Amniotic epithelial cell (primary cell): ENCODE measurements around the gene CIDEC.
A peak's percentile ranks its signal among the peaks of the same experiment; 100 is the strongest.

Experiments used
- DNase-seq: peaks from one replicate; pipeline ENCODE4 v3.0.0-alpha.2; 2010; ENCODE audit warnings: low read depth

The CIDEC gene

DNA sequence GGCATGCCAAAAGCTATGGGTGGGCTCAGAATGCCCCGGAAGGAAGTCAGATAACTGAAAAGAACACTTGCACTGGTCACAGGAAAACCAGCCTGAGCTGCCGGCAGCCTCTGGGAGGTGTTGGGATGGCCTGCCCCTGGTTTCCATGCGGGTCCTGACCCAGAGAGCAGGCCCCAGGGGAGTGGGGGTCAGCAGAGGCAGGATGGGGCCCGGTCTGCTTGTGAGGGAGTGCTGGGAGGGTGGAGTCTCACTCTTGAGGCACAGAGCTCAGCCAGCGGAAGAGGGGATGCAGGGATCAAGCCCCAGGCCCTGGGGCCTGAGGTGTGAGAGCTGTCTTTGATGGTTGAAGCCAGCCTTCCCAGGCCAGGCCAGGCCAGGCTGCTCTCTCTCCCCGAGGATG lies 33.8 kb downstream of the CIDEC start:
- no peak for DNase-seq

DNA sequence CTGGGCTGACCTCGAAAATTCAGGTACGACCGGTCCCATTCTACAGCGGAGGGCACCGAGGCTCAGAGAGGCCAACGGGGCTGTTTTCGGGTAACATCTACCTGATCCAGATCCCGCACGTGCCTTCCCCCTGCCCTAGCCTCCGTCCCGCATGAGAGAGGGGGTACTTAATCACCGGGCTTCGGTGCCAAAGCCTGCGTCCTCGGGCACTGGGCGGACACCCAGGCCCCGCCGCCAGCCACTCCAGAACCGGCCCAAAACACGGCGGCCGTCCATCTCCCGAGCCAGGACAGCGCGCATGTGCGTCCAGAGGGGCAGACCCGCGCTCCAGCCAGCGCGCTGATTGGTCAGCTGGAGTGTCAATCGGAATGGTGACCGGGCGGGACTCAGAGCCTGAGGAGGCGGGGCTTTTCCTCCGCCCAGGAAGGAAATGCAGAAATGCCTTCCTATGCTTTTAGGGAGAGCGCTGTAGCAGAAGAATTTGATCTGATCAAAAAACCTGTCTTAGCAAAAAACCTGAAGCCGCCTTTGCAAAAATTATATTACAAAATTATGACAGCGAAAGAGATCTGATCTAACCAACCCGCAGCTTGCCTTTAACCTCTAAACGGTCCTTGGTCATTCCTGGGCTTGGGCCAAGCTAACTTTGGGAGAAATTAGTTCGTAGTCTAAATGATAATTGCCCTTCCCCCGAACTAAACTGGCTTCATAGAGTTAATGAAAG lies 36.2 kb downstream of the CIDEC start, which contains the start of gene RPUSD3:
RPUSD3 (minus strand) TSS at position 294 of the 724 bp plus-strand sequence; CDS start at position 276, 18 bp downstream.
- peak; percentile 88 for DNase-seq

GRCh38 chr3:9841015-9841414 lies 39.0 kb downstream of the CIDEC start:
- DNase-seq = no peak

DNA sequence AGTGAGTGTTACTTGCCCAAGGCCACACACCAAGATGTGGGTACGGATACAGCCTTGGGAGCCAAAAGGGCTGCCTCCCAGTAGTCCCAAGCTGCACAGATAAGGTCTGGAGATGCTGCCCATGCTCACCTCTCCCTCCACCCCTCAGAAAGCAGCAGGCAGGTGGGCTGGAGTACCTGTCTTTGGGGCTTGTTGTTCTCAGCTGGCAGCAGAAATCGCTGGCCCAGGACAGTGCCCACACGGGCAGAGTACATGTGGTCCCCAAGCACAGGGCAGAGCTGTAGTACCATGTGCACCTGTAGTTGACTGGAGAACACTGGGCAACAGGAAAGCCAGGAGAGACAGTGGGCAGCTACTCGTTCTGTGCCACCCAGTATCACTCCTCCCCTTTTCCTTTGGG lies 41.2 kb downstream of the CIDEC start:
- no peak for DNase-seq

DNA sequence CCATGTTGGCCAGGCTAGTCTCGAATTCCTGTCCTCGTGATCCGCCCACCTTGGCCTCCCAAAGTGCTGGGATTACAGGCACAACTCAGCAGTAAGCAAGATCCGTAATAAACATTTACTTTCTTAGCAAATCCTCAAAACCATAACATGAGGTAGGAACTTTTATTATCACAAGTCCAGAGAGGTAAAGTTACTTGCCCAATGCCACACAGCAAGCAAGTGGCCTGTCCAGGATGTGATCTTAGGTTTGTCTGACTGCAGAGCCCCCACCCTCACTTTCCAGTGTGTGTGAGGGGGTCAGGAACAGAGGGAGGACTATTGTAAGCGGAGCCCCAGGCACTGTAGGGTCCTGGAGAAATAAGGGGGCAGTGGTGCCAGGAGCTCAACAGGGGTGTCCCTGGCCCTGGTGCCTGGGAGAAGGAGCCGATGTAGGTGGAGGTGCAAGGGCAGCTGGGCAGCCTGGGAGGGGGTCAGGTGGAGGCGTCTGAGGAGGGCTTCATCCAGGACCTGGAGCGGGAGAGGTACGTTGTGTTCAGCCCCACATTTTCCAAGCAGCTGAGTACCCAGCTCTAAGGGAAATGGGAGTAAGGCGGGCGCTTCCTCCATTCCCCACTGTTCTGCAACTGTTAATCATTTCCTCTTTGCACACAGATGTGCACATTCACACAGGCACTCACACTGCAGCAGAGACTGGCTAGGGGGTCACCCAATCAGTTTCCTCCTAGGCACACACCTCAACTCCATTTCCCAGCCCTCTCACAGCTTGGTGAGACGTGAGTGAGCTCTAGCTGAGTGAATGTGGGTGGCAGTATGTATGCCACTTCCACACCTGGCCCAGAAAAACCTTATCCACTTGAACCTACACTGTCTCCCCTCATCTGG lies 42.1 kb downstream of the CIDEC start:
- no peak for DNase-seq

- DNase-seq = no peak
These were observed 45.3 kb downstream of the CIDEC start for GRCh38 chr3:9834520-9835380.

DNA sequence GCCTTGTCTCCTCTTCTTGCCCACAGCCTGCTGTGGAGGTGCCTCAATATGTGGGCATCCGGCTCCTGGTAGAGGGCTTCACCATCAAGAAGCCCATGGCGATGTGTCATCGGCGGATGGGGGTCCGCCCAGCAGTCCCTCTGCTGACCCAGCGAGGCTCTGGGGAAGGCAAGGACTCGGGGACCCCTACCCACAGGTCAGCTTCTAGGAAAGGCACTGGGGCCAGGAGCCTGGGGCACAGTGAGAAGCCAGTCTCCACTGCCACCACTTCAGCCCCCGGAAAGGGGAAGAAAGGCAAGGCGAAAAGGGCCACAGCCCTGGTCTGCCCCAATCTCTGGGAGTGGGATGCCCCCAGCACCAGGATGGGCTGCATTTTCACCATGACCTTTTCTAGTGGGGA lies 47.0 kb downstream of the CIDEC start:
- no peak for DNase-seq

- no peak for DNase-seq
These were observed 48.8 kb downstream of the CIDEC start for GRCh38 chr3:9831253-9831652.

GRCh38 chr3:9828801-9829755 lies 51.0 kb downstream of the CIDEC start:
- DNase-seq = no peak

DNA sequence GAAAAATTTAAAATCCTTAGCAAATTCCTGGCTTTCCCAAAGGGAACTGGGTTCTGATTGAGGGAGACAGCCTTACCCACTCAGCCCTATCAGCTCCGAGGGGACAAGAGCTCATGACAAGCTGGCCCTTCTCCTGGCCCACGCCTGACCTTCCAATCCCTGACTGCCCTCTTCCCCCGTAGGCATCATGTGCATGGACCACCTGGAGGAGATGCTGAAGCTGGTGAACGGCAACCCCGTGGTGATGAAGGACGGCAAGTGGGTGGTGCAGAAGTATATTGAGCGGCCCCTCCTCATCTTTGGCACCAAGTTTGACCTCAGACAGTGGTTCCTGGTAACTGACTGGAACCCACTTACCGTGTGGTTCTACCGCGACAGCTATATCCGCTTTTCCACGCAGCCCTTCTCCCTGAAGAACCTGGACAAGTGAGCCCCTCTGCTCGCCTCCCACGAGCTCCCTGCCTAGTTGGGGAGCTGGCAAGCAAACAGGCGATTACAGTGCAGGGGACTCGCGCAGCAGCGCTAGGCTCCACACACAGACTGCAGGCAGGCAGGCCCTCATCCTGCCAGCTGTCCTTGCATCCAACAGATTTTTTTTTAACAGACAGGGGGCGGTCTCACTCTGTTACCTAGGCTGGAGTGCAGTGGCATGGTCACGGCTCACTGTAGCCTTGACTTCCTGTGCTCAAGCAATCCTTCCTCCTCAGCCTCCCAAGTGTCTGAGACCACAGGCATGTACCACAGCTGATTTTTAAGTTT lies 53.1 kb downstream of the CIDEC start:
- DNase-seq = peak; percentile 27

DNA sequence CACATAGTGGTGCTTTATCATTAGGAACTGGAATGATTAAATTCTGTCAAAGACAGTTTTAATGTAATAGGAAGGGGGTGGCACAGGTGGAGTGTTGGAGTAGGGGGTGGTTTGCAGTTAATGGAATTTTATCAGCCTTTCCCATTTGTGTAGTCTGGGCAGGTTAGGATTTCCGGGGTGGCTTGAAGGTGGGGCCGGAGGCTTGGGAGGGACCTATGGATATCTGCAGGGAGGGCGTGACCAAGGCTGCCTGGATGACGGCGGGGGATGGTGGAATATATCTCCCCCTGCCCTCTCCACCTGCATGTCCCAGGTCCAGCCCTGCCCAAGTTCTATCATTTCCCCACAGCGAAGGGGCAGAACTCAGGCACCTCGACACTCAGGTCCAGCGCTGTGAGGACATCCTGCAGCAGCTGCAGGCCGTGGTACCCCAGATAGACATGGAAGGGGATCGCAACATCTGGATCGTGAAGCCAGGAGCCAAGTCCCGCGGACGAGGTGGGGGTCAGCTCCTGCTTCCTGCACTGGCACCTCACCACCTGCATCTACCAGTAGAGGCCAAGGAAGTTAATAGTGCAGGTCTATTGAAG lies 54.5 kb downstream of the CIDEC start:
- DNase-seq = no peak

GRCh38 chr3:9820946-9821345 lies 59.1 kb downstream of the CIDEC start:
- DNase-seq = peak; percentile 33

- no peak for DNase-seq
These were observed 59.5 kb downstream of the CIDEC start for GRCh38 chr3:9820543-9820942.

DNA sequence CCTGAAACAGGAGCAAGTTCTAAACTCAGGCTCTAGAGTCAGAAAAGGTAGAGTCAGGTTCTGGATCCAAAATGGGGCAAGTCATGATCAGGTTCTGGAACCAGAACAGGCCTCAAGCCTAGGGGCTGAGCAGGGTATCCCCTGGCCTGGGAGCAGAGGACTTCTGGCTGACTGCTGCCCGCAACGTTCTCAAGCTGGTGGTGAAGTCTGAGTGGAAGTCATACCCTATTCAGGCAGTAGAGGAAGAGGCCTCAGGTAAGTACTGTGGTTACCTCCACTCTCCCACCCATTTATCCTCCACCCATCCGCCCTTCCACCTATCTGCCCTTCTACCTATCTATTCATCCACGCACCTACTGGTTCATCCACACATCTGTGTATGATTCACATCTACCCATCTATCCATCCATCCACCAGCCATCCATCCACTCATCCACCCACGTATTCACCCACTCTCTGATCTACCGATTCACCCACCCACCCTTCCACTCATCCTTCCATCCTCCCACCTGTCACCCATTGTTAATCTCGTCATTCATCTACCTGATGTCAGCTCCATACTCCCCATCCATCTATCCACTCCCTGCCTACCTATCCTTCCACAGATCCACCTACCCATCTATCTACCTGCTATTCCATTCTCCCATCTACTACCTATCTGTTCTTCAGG lies 61.3 kb downstream of the CIDEC start:
- no peak for DNase-seq

- DNase-seq = no peak
These were observed 62.6 kb downstream of the CIDEC start for GRCh38 chr3:9817436-9817835.
